Stimulated activated CD8-positive, alpha-beta memory T cell treated with anti-CD3 and anti-CD28 coated beads, Interleukin-15, amount 100 ng/mL, for 24 hours (primary cell): ENCODE measurements around the gene SOX15.
A peak's percentile ranks its signal among the peaks of the same experiment; 100 is the strongest.

Experiments used
- DNase-seq: peaks from one replicate; pipeline ENCODE4 v3.0.0-alpha.2; 2020; ENCODE audit warnings: low read depth

The SOX15 gene

GRCh38 chr17:7577327-7578199 is 12.3 kb downstream of the SOX15 start:
- no peak for DNase-seq

- DNase-seq = no peak
These were observed 13.4 kb downstream of the SOX15 start for GRCh38 chr17:7576432-7576937.

- DNase-seq = no peak
These were observed 13.9 kb downstream of the SOX15 start for GRCh38 chr17:7575959-7576358.

GRCh38 chr17:7575481-7575883 is 14.4 kb downstream of the SOX15 start:
- DNase-seq = no peak

- no peak for DNase-seq
These were observed 15.5 kb downstream of the SOX15 start for GRCh38 chr17:7574176-7574953.

- peak; percentile 81 for DNase-seq
These were observed 16.4 kb downstream of the SOX15 start for GRCh38 chr17:7573324-7574080.

GRCh38 chr17:7572588-7573323 is 17.1 kb downstream of the SOX15 start:
- DNase-seq = peak; percentile 98

- no peak for DNase-seq
These were observed 17.6 kb downstream of the SOX15 start for GRCh38 chr17:7572338-7572587.

GRCh38 chr17:7570351-7570750 is 19.5 kb downstream of the SOX15 start:
- DNase-seq = no peak

GRCh38 chr17:7569571-7569970 is 20.3 kb downstream of the SOX15 start:
- DNase-seq = no peak

GRCh38 chr17:7563115-7563869 is 26.6 kb downstream of the SOX15 start:
- DNase-seq = no peak

- DNase-seq = no peak
These were observed 27.7 kb downstream of the SOX15 start for GRCh38 chr17:7562208-7562605.

GRCh38 chr17:7561589-7562207 is 28.2 kb downstream of the SOX15 start, which contains the start of gene SENP3:
Gene SENP3, plus strand, starts transcription at chr17:7561919. Its CDS starts 1,158 bp downstream, at chr17:7563077.
- DNase-seq = peak; percentile 91

GRCh38 chr17:7561028-7561575 is 28.8 kb downstream of the SOX15 start:
- peak; percentile 63 for DNase-seq

- DNase-seq = no peak
These were observed 29.5 kb downstream of the SOX15 start for GRCh38 chr17:7560172-7561027.

- no peak for DNase-seq
These were observed 30.3 kb downstream of the SOX15 start for GRCh38 chr17:7559320-7560171.

- no peak for DNase-seq
These were observed 31.2 kb downstream of the SOX15 start, which contains the start of gene TNFSF13 for GRCh38 chr17:7558544-7559319. Gene TNFSF13, plus strand, starts transcription at chr17:7558750. Its CDS starts 290 bp downstream, at chr17:7559040.
